OCI-LY3 (cell line): ENCODE data around the gene ALDH6A1.

ENCODE experiments used
- H2AFZ ChIP-seq: fragments of 200-600, 300-600 bp; shearing (Covaris generic); 2 replicates; pipeline ENCODE4 v1.6.0; 2014; ENCODE audit warnings: antibody characterized with exemption, low read depth, low read length
- H3K27ac ChIP-seq: fragments of 200-600, 300-600 bp; sonication (generic); 2 replicates; pipeline ENCODE4 v1.5.1; 2014; ENCODE audit warnings: mild to moderate bottlenecking, low read length, moderate library complexity, mixed read lengths
- H3K27me3 ChIP-seq: fragments of 200-600, 300-600 bp; sonication (generic); 2 replicates; pipeline ENCODE4 v1.6.1; 2014; ENCODE audit warnings: low read depth, low read length, mixed read lengths
- H3K36me3 ChIP-seq: fragments of 200-600, 300-600 bp; sonication (generic); replicated peaks from 2 replicates; pipeline ENCODE3; 2014; ENCODE audit warnings: low read depth, low read length, mixed read lengths
- H3K4me1 ChIP-seq: fragments of 300-600, 200-600 bp; sonication (generic); 2 replicates; pipeline ENCODE4 v1.6.1; 2014; ENCODE audit warnings: low read length, mixed read lengths
- H3K4me2 ChIP-seq: fragments of 200-600, 300-600 bp; sonication (generic); 2 replicates; pipeline ENCODE4 v1.6.1; 2014; ENCODE audit warnings: low read length, mixed read lengths
- H3K4me3 ChIP-seq: fragments of 300-600, 200-600 bp; sonication (generic); 2 replicates; pipeline ENCODE4 v1.5.1; 2014; ENCODE audit warnings: antibody characterized with exemption, mild to moderate bottlenecking, low read length, moderate library complexity
- H3K79me2 ChIP-seq: fragments of 300-600, 200-600 bp; shearing (Covaris generic); 2 replicates; pipeline ENCODE4 v1.6.1; 2014; ENCODE audit warnings: mild to moderate bottlenecking, low read length, mixed read lengths
- H3K9ac ChIP-seq: fragments of 300-600, 200-600 bp; shearing (Covaris generic); 2 replicates; pipeline ENCODE4 v1.6.0; 2014; ENCODE audit warnings: mild to moderate bottlenecking, low read length, moderate library complexity
- H3K9me3 ChIP-seq: fragments of 200-600, 300-600 bp; shearing (Covaris generic); 2 replicates; pipeline ENCODE4 v1.6.1; 2014; ENCODE audit warnings: low read length, mixed read lengths; ENCODE audit not compliant: insufficient read depth
- H4K20me1 ChIP-seq: fragments of 200-600, 300-600 bp; sonication (generic); 2 replicates; pipeline ENCODE4 v1.6.1; 2016; ENCODE audit warnings: low read length, mixed read lengths; ENCODE audit not compliant: insufficient read depth
- CTCF ChIP-seq: fragments of 200-600, 300-600 bp; sonication (generic); IDR thresholded peaks from 2 replicates; pipeline ENCODE4 v1.5.1; 2014; ENCODE audit warnings: antibody characterized with exemption, low read length, low read depth
- EZH2phosphoT487 ChIP-seq: fragments of 200-600 bp; shearing (Covaris generic); IDR thresholded peaks from 2 replicates; pipeline ENCODE4 v1.6.1; 2018; ENCODE audit warnings: antibody characterized with exemption, mixed run types, low read depth

The ALDH6A1 gene

GRCh38 chr14:74015176-74015575, 69.1 kb downstream of the ALDH6A1 start:
- TF ChIP-seq EZH2phosphoT487, result no peak
- TF ChIP-seq CTCF, result no peak
- Histone ChIP-seq H3K9me3 (no peaks in the 10 kb centered on the region), H4K20me1 (no peaks in the 10 kb centered on the region), H3K4me3 (no peak overlapping the region), H3K79me2 (no peaks in the 10 kb centered on the region), H3K9ac (no peak overlapping the region), H3K36me3 (no peaks in the 10 kb centered on the region), H3K4me1 (peaks cover 4% of the 10 kb centered on the region; the same call in 1 of the 2 replicates), H3K4me2 (no peak overlapping the region), H3K27ac (no peak overlapping the region), H3K27me3 (no peaks in the 10 kb centered on the region), H2AFZ (no peak overlapping the region)

GRCh38 chr14:74014299-74014698, 70.0 kb downstream of the ALDH6A1 start:
- Histone ChIP-seq H3K36me3 (no peaks in the 10 kb centered on the region), H3K27ac (no peak overlapping the region), H3K4me2 (no peak overlapping the region), H3K4me1 (peaks cover 4% of the 10 kb centered on the region; the same call in 1 of the 2 replicates), H3K9ac (no peak overlapping the region), H3K4me3 (no peak overlapping the region), H3K9me3 (no peaks in the 10 kb centered on the region), H4K20me1 (no peaks in the 10 kb centered on the region), H3K79me2 (no peaks in the 10 kb centered on the region), H2AFZ (no peak overlapping the region), H3K27me3 (no peaks in the 10 kb centered on the region)
- TF ChIP-seq EZH2phosphoT487, result no peak

- no peak overlapping the region for H3K4me3 ChIP-seq
- no peaks in the 10 kb centered on the region for H3K27me3 ChIP-seq
- no peak overlapping the region for H3K4me2 ChIP-seq
- no peaks in the 10 kb centered on the region for H3K9me3 ChIP-seq
- H4K20me1 ChIP-seq, result no peaks in the 10 kb centered on the region
- H3K27ac ChIP-seq, result no peak overlapping the region
- H3K4me1 ChIP-seq, result no peaks in the 10 kb centered on the region
- no peak overlapping the region for H3K9ac ChIP-seq
- TF ChIP-seq CTCF (no peak), EZH2phosphoT487 (no peak)
- H2AFZ ChIP-seq, result no peak overlapping the region
- no peaks in the 10 kb centered on the region for H3K79me2 ChIP-seq
- no peaks in the 10 kb centered on the region for H3K36me3 ChIP-seq
Observed at GRCh38 chr14:74008843-74009499, 75.3 kb downstream of the ALDH6A1 start.
